ENCODE measurements around the gene LGR4. TPM values are rescaled to one million over a fixed set of nuclear protein-coding genes. Genes with fewer than 3 reads are reported as not detected.

Gene LGR4
- total RNA-seq, 1 donor = 56.1 TPM

DNA sequence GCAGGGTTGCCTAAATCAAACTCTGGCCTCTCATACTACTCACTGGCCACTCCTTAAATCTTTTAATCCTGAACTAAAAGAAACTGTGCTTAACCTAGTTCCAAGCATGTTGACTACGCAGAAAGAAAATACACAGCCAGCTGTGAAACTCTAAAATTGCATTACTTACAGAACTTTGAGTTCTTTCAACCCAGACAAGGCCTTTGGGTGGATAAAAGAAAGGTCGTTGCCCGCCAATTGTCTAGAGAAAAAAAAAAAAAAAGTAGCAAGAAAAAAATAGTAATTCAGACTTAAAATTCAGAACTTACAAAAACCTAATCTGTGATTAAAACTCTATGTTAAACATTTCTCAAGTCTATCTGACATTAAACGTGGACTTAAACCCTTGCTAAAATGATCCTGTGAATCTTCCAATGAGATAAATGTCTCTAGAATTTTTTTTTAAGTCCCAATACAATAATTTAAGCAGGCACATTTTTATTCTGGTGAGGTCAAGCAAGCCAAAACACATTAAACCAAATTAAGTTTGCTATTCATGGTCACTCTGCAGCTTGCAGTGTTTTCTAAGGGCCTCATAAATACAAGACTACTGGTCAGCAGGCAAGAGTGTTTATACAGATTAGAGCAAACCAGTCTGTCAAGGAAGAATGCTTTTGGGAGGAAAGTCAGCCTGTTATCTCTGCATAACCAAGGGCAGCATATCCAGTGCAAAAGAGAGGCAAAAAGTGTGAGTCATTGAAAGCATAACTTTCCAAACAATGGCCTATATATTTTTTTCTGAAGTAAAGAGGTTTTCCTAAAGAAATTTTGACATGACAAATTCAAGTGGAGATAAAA lies 80.1 kb downstream of the LGR4 start:
- Histone ChIP-seq H3K4me3 (ENCODE audit: insufficient read depth, low read length) (no peak overlapping the region), H3K27me3 (ENCODE audit: insufficient read depth, low read length) (no peaks in the 10 kb centered on the region), H3K9me3 (ENCODE audit: low read depth, low read length) (no peaks in the 10 kb centered on the region), H3K4me1 (ENCODE audit: insufficient read depth, low read length) (peaks cover 70% of the 10 kb centered on the region), H4K20me1 (ENCODE audit: insufficient read depth, low read length) (no peaks in the 10 kb centered on the region), H2AFZ (ENCODE audit: low read length) (no peak overlapping the region), H3K27ac (ENCODE audit: low read depth, low read length) (peak overlapping the region; percentile 66), H3K79me2 (ENCODE audit: insufficient read depth, low read length) (peaks cover 4% of the 10 kb centered on the region), H3K36me3 (ENCODE audit: insufficient read depth, low read length) (no peaks in the 10 kb centered on the region), H3K4me2 (ENCODE audit: insufficient read depth, low read length) (peak overlapping the region; percentile 12)
- DNase-seq (ENCODE audit: insufficient read length, low spot score, missing footprints) = no peak
- no peak for TF ChIP-seq CTCF (IDR thresholded peaks at IDR 0.05; ENCODE audit: extremely low read depth, low read depth, low read length)

DNA sequence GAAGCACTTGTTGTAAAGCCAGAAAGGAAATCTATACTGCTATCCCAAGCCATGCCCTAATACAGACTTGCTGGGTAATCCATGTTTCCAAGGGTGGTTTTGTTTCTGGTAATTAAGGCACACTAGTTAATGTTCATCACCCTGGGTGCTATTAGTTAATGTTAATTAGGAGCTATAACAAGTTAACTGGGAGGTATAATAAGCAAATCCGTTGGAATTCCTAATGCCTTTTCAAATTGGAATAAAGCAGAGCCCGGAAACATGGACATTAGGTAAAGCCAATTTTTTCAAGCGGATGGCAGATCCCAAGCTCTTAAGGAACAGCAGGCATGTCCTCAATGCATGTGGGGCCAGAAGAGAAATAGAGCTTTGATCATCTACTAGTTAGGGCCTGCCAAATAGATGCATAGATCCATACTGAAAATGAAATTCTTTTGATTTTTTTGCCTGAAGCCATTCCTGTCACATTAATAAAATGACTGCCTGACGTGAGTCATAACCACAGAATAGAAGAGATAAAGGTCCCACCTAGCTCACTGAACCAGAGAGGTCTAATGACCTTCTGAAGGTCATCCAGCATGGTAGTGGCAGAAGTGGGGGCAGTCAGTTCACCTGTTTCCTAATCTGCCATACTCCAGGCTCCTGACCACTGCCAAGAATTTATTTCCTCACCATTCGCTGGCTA lies 81.1 kb downstream of the LGR4 start:
- H3K4me1 ChIP-seq (ENCODE audit: insufficient read depth, low read length) = peaks cover 80% of the 10 kb centered on the region

DNA sequence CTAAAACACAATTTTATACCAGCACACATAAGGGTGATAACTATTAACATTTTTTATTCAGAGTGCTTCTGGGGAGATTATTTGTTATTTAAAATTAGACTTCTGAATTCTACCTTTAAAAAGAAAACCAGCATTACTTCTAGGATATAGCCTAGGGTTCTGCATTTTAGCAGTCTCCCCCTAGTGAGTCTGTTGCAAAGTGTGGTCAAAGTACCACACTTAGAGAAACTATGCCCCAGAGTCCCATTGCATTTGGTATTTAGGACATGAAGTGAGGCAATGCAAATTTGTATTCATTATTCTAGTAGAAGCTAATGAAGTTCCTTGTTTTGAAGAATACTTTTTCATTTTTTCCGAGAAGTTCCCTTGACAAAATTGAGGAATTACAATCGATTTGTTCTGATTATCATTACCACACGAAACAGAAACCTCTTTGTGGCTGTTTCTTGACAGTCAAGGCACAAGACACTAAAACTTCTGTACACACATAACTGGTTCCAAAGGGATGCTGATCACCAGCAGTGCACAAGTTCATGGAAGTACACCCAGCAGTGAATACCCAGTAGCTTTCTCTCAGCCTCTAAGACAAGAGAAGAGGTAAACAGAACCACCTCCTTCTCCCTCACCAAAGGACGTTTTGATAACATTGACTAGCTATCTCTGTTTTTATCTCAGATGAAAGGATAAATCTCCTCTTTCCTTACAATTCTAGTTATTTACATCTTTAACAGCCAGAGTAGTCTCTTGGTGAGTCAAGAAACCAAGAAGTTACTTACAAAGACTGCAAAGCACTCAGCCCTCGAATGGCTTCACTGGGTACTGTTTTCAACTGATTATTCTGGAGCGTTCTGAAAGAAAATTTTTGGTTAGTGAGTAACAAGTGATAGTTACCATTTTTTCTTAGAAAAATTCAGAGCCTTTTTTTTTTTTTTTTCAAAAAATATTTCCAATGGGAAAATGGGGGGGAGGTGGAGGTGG lies 82.0 kb downstream of the LGR4 start:
- DNase-seq (ENCODE audit: insufficient read length, low spot score, missing footprints) = no peak
- peak overlapping the region; percentile 71 for H3K27ac ChIP-seq (ENCODE audit: low read depth, low read length)
- no peak overlapping the region for H3K4me3 ChIP-seq (ENCODE audit: insufficient read depth, low read length)
- no peak for TF ChIP-seq CTCF (IDR thresholded peaks at IDR 0.05; ENCODE audit: extremely low read depth, low read depth, low read length)
- no peaks in the 10 kb centered on the region for H3K36me3 ChIP-seq (ENCODE audit: insufficient read depth, low read length)
- no peaks in the 10 kb centered on the region for H4K20me1 ChIP-seq (ENCODE audit: insufficient read depth, low read length)
- H3K79me2 ChIP-seq (ENCODE audit: insufficient read depth, low read length) = peaks cover 4% of the 10 kb centered on the region
- H3K27me3 ChIP-seq (ENCODE audit: insufficient read depth, low read length) = no peaks in the 10 kb centered on the region
- H2AFZ ChIP-seq (ENCODE audit: low read length) = peak overlapping the region; percentile 7
- H3K4me2 ChIP-seq (ENCODE audit: insufficient read depth, low read length) = peak overlapping the region; percentile 45
- peaks cover 81% of the 10 kb centered on the region for H3K4me1 ChIP-seq (ENCODE audit: insufficient read depth, low read length)
- H3K9me3 ChIP-seq (ENCODE audit: low read depth, low read length) = no peaks in the 10 kb centered on the region

More for the DNA sequence above, 81.1 kb downstream of the LGR4 start:
- no peaks in the 10 kb centered on the region for H4K20me1 ChIP-seq (ENCODE audit: insufficient read depth, low read length)
- H3K4me2 ChIP-seq (ENCODE audit: insufficient read depth, low read length) = peak overlapping the region; percentile 19
- H2AFZ ChIP-seq (ENCODE audit: low read length) = no peak overlapping the region
- H3K79me2 ChIP-seq (ENCODE audit: insufficient read depth, low read length) = peaks cover 4% of the 10 kb centered on the region
- H3K4me3 ChIP-seq (ENCODE audit: insufficient read depth, low read length) = no peak overlapping the region
- TF ChIP-seq CTCF (IDR thresholded peaks at IDR 0.05; ENCODE audit: extremely low read depth, low read depth, low read length) = no peak
- no peaks in the 10 kb centered on the region for H3K9me3 ChIP-seq (ENCODE audit: low read depth, low read length)
- no peaks in the 10 kb centered on the region for H3K36me3 ChIP-seq (ENCODE audit: insufficient read depth, low read length)
- DNase-seq (ENCODE audit: insufficient read length, low spot score, missing footprints) = no peak
- peak overlapping the region; percentile 66 for H3K27ac ChIP-seq (ENCODE audit: low read depth, low read length)
- no peaks in the 10 kb centered on the region for H3K27me3 ChIP-seq (ENCODE audit: insufficient read depth, low read length)
